GM12875 (cell line): ENCODE results near the gene PRKCA.

Experiments
- H3K4me3 ChIP-seq: one replicate; pipeline ENCODE4 v1.5.1; 2011; ENCODE audit warnings: low read depth, low read length, control low read depth
- CTCF ChIP-seq: IDR thresholded peaks from 2 replicates; pipeline ENCODE4 v1.5.1; 2011; ENCODE audit warnings: low read depth, mild to moderate bottlenecking, control low read depth, inconsistent platforms, low read length, moderate library complexity, borderline replicate concordance; ENCODE audit not compliant: insufficient read depth

Gene PRKCA

GRCh38 chr17:66814570-66814969 is 512.2 kb downstream of the PRKCA start:
- H3K4me3 ChIP-seq = no peak overlapping the region
- no peak for TF ChIP-seq CTCF

- no peak for TF ChIP-seq CTCF
- H3K4me3 ChIP-seq = no peak overlapping the region
Measured at GRCh38 chr17:66817750-66818149, 515.3 kb downstream of the PRKCA start.

- no peak overlapping the region for H3K4me3 ChIP-seq
- no peak for TF ChIP-seq CTCF
Measured at GRCh38 chr17:66819466-66819865, 517.1 kb downstream of the PRKCA start.

- TF ChIP-seq CTCF = no peak
- H3K4me3 ChIP-seq = no peak overlapping the region
Measured at GRCh38 chr17:66822009-66822408, 519.6 kb downstream of the PRKCA start.

- no peak for TF ChIP-seq CTCF
- no peak overlapping the region for H3K4me3 ChIP-seq
Measured at GRCh38 chr17:66826856-66827255, 524.4 kb downstream of the PRKCA start.

- TF ChIP-seq CTCF = no peak
- H3K4me3 ChIP-seq = no peak overlapping the region
Measured at GRCh38 chr17:66829386-66829864, 527.0 kb downstream of the PRKCA start.

GRCh38 chr17:66829883-66830282 is 527.5 kb downstream of the PRKCA start:
- no peak for TF ChIP-seq CTCF
- H3K4me3 ChIP-seq = no peak overlapping the region
